NK-92 (cell line): ENCODE data around the gene CCDC12.

Experiments
- DNase-seq: peaks from one replicate; lab custom pipeline; 2025; ENCODE audit not compliant: unreplicated experiment; lab: John Stamatoyannopoulos, UW

Gene CCDC12

DNA sequence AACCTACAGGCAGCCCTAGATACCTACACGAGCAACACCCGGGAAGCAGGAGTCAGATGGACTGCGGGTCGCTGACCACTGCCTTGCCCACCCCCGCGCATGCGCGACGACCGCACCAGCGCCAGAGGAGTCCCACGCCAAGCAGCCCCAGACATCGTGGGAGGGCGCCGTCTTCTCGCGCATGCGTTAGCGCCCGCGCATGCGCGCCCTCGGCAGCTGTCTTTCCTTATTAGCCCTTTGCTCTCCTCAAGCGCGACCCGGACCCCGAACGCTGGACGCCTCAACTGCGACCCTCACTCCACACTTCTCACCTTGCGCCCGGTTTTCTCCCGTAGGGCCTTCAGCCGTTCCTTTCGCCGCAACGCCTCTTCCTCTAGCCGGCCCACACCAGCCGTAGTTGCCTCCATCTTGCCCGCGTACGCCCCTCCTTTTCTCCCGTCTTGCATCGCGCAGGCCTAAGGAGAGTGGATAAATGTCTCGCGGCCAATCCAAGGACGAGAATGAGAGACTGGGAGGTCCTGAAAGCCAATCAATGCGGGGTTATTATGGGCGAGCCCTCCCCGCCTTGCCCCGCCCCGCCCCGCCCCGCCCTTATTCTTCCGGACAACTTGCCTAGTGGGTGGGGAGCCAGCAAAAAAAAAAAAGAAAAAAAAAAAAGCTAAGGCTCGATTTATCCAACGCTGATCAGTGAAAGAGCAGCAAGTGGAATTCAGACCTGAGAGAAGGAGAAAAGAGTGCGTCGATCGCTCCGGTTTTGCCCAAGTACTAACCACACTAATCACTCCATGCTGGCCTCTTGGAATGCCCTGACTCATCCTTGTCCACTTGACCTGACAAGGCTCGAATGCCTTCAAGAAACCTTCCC is at the start of gene CCDC12:
Gene CCDC12 (minus strand): TSS at position 420 of the 865 bp plus-strand sequence. CDS start 13 bp downstream, at position 407.
- DNase-seq = peak; percentile 66

DNA sequence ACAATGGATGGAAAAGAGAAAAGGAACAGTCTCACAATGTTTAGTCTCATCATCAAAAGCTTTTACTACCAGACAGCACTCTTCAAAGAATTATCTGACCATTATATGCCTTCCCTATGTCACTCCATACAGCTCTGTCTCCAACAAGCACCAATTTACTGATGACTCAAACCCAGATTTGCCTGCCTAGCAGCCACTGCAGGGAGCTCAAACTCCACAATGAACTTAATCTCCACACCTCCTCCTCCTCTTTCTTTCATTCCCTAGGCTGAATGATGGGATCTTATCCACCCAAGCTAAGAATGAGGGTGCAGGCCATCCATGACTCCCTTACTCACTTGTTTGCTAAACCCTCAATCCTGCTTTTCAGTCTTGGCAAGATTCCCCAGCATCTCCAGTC is 48.4 kb upstream of the CCDC12 start:
- DNase-seq = no peak

DNA sequence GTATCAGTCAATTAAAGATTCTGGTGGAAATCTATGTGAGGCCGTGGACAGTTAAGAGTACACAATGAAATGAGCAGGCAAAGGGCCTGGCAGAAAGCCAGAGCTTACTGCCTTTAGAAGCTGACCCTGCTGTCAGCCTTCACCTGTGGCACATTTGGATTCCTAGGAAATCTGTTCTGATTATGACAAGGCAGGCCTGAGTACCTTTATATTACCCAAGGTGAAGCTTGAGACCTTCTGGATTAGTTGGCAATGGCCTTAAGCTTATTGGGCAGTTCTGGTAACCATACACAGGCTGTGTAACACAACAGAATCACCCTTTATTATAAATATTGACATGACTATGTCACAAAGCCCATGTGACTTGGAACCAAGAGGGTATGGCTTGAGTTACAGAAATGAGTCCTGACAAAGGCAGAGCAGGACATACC is 46.1 kb upstream of the CCDC12 start:
- DNase-seq = no peak

DNA sequence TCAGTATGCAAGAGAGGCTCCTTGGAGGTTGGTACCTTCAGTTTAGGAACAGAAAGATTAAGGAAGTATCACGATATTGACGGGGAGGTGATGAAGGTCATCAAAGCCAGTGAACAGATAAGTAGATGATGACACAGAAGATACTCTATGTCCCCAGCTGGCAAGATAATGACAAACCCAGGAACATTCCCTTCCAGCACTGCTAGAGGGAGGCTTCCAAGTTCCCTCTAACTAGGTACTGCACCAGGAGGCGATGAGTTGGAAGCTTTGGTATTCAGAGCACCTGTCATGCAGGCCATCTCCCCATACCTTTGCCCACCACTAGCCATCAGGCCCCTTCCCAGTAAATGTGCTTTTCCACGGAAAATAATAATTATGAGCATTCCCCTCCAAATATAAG is 43.8 kb upstream of the CCDC12 start:
- no peak for DNase-seq

DNA sequence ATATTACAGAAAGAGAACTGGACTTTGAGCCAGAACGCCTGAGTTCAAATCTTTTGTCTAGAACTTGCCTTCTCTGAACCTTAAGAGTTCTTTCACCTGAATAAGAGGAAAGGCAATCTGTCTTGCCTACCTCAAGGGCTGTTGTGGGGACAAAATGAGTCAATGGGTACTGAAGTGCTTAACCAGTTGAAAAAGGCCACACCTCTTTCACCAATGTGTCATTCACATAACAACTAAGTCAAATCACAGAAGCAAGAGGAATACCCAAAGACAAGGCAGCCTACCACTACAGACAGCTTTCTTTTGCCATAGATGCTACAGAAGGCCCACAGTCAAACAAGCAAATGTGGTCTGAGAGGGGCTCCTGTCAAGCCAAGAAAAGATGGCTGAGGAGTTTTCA is 42.7 kb upstream of the CCDC12 start:
- DNase-seq = no peak

DNA sequence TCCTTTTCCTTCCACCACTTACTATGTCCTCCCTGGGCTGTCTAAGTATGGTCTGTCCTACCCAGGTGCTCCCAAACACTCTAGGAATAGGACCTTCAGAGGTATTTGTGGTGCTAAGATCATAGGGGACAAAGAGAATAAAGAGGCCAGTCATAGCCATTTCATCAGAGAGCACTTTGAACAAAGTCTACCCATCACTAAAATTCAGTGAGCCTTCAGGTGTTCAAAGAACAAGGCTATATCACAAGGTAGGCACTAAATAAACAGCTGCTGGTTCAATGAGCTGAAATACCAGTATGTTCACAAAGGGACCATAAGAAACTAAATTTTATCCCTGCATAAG is 41.7 kb upstream of the CCDC12 start:
- no peak for DNase-seq

DNA sequence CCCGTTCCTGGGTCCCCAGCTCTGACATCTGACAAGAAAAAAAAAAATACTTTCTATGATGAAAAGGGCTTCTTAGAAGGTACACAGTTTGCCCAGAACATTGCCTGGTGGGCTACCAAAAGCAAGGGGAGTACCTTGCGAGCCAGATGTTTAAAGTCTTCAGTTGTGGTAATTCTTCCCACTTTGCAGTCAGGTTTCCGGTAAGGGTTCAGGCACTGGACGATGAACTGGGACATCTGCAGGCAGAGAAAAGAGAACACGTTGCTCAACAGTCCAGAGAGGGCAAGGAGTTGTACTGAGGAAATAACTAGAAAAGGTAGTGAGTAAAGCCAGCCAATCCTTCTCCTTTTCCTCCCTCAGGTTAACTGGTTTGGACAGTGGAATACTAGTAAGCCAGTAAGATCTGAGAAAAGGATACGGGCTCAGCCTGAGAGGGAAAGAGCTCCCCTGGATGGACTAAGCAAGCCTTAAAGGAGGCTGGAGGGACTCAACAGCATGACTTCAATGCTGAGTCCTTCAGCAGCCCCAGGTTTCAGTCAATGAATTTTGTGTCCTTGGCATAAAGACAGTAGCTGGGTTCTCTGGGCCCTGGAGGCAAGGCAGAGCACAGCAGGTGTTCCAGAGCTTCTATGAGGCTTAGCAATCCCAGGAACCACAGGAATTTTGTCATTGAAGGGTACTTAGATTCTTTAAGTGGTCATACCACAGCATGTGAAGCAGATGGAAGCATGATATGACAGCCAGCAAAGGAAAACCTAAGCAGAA is 41.1 kb upstream of the CCDC12 start:
- no peak for DNase-seq

DNA sequence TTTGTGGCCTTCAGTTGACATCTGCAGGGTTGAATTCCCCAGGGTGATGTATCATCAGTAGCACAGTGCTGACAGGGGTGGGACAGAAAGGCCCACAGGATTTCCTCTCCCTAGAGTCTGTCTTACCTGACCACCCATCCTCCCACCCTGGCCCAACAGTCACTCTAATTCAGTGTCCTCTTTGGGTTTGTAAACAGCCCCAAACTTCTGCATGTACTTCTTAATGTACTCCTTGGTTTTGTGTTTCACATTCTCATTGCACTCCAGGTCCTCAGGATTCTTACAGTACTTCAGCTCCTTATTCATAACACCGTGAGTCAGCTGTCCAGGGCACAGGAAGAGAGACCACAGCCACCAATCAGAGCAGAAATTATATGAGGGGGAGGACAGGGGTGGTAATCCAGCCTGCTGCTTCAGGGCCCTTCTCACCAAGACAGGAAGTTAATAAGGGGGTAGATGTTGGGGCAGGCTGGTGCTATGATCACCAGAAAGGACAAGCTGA is 40.4 kb upstream of the CCDC12 start:
- DNase-seq = no peak

DNA sequence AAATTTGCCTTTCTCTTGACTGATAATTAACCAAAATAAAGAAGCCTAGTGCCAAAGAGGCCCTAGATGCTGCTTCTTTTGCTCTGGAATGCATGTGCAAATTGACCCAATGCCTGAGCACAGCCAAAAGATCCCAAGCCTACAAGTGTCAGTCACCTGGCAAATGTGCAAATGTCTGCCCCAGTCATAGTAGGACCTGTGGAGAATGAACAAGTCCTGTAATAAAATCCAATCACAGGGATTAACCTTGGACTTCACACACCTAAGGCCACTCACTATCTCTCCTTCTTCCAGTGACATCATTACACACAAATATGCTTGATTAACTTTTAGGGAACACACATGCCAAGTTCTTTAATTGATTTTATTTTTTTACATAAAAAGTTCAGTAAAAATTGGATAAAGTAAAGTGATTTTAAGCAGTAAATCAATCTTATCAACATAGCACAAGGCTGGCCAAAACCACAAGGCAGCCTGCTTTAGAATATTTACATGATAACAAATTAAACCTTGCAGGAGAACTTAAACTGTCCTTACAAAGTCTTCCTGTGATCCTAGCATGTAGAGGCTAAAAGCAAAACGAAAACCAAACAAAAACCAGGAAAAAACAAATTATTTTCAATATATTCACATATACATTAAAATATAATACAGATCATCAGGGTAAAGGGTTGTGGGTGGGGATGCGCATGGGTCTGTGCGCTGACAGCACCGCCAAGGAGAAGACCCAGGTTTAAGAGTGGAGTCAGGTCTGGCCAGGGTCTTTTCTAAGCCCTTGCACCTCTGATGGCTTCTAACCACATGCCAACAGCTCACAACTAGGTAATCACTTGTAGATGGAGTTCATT is 39.8 kb upstream of the CCDC12 start:
- DNase-seq = no peak

DNA sequence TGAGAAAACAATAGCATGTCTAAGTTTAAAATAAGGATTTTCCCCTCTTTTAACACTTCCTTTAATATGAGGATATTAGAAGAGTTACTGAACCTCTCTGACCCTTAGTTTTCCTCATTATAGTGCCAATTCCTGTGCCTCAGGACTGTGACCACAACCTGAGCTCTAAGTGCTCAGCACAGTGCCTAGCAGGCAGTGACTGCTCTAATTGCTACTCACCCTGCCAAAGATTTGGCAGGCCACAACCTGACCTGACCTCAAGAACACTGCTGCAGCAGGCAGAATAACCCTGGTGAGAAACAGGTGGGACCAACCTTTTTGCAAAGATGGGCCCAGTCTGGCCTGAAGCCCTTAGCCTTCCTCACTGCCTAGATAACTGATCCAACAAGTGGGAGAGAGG is 38.6 kb upstream of the CCDC12 start:
- DNase-seq = no peak

DNA sequence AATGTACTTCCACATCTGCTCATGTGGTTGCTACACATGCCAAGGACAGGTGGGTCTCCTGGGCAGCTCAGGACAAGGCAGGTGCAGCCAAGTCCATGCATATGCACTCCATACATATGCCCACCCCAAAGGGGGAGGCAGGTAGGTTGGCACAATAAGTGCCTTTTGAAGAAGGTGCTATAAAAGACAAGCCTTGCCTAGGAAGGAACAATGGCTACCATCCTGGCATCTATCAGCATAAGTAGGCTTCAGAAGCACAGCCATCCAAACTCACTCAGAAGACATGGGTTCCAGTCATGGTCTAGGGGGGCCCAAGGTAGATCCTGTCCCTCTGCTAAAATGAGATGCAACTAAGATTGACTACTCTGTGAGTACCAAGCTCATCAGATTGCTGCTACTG is 37.5 kb upstream of the CCDC12 start:
- no peak for DNase-seq

DNA sequence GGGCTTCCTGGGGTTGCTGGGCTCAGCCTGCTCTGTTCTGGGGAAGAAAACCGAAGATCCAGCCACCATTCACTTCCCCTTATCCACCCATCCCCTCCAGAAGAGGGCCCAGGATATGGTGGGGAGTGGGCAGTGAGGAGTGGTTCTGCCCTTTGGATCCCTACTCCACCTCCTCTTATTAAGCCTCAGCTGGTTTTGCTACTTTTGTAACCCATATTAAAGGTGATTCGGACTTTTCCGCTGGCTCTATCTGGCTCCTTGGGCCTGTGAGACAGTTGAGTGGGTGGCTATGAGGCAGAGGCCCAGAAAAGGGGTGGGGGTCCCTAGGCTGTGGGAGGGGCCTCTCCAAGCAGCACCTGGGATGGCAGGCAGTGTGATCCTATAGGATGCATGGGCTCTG is 36.7 kb upstream of the CCDC12 start:
- no peak for DNase-seq

DNA sequence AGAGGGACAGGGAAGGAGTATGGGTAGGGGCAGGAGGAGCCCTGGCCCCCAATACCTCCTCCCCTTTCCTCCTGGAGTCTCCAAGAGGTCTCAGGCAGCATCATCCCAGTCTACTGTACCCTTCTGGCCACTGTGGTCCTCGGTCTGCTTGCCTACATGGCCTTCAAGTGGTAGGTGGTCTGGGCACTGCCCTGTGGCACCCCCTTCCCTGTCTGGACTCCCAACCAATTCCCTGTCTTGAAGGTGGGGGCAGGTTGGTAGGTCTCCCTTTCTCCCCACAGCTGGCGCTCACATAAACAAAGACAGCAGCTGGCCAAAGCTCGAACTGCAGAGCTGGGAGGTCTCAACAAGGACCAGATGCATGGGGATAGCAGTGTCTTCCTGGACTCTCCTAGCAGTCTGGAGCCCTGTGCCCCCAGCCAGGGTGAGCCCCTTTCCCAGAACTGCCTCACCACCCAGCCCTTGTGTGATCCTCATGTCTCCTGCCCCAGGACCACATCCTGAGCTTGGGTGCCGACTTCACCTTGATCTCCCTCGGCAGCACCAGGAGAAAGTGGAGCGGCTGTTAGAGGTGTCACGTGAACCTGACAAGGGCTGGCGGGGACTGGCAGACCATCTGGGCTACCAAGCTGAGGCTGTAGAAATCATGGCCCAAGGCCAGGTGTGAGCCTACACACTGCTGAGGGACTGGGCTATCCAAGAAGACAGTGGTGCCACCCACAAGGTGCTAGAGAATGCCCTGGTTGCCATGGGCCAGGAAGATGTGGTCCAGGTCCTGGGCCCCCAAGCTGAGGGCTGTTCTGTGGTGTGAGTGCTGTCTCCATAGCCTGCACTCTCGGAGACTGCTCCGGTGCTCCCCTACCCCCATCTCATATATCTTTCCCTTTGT is 36.0 kb upstream of the CCDC12 start:
- DNase-seq = no peak

DNA sequence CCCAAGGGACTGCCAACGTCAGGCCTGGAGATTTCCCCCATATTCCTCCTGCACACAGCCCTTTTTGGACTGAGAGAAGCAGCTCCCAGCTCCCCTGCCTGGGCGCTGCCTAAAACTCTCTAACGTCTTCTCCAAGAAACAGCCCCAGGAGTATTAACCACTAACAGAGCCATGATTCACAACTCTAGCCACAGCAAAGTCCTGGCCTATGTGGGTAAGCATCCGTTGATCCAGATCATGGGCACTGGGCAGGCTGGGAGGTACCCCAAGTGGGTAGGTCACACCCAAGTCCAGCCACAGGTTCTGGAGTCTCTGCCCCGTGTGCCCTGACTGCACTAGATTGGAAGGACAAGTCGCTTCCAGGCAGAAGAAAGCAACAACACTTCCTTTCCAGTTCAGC is 34.8 kb upstream of the CCDC12 start:
- DNase-seq = no peak

DNA sequence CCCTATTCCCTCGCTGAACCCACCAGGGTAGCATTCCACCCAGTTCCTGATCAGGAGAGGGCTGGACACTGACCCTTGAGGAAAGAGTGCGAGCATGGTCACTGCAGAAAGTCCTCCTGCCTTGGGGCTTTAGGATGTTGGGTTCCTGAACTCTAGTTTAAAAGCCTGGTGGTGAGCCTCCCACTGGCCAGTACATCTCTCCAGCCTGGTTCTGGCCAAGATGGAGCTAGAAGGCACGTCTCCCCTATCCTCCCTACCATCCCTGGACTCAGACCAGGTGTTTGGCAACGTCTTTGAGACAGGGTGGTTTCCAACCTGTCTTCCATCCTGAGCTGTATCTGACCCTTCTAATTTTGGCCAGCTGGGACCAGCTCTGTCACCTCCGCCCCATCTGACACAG is 34.4 kb upstream of the CCDC12 start:
- no peak for DNase-seq

DNA sequence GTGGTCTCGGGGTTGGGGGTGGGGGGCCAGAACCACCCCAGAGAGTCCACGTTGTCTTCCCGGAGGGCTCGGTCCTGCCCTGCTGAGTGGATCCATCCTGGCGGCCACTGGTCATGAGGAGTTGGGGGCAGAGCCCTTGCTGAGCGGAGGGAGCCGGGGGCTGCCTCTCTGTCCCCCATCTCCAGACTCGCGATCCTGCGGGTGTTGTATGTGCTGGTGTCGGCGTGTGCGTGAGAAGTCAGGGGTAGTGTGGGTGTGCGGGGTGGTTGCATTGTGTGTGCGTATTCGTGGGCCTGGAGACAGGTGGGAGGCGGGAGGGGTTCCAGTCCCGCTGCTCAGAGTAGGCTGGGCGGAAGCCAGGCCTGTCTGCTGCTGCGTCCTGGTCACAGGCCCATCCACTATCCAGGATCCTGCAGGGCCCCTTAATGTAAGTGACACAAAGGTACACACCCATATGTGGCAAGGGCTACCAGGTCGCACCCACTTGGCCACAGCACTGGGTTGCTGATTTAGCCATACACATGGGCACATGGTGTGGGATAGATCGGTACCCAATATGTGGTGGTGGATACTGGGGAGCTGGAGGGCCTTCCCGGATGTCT is 33.7 kb upstream of the CCDC12 start:
- DNase-seq = no peak

DNA sequence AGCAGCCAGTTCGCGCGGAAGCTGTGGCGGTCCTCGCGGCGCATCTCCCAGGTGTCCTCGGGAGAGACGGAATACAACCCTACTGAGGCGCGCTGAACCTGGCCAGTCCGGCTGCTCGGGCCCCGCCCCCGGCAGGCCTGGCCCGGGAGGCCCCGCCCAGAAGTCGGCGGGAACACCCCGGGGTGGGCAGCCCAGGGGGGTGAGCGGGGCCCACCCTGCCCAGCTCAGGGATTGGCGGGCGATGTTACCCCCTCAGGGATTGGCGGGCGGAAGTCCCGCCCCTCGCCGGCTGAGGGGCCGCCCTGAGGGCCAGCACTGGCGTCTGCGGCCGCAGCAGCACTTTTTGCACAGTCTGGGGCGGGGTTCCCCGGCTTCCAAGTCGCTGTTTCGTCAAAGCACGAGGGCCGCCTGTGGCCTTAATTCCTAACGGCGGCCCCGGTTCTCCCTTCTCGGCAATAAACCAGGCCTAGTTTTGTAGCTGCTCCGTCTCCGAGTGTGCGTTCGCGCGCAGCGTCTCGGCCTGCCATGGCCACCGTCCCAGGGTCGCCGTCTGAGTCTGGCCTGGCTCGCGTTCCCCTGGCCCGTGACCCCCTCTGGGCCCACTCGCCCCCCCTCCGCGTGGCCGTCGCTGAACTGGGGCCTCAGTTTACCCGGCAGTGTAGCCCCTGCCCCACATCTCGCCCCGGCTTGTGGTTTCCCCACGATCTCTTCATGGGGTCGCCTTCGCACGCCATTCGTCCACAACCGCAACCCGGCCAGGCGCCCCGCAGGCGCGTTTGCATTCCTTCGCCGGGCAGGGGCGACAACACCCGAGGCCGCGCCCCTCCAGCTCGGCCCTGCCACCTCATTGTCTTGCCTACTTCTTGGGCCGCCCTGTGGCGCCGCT is 32.9 kb upstream of the CCDC12 start:
- no peak for DNase-seq

DNA sequence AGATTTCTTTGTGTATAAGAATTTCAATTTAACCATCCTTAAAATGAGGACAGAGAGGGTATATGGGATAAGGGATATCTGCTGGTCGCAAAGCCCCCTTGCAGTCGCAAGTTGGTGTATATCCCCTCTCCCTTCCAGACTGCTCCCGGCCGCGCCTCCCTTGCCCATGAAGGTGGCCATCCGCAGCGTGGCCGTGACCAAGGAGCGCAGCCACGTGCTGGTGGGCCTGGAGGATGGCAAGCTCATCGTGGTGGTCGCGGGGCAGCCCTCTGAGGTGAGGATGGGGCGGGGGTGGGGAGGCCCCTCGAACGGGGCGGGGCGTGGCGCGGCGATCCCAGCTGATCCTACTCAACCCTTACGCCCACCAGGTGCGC is 32.3 kb upstream of the CCDC12 start:
- no peak for DNase-seq

DNA sequence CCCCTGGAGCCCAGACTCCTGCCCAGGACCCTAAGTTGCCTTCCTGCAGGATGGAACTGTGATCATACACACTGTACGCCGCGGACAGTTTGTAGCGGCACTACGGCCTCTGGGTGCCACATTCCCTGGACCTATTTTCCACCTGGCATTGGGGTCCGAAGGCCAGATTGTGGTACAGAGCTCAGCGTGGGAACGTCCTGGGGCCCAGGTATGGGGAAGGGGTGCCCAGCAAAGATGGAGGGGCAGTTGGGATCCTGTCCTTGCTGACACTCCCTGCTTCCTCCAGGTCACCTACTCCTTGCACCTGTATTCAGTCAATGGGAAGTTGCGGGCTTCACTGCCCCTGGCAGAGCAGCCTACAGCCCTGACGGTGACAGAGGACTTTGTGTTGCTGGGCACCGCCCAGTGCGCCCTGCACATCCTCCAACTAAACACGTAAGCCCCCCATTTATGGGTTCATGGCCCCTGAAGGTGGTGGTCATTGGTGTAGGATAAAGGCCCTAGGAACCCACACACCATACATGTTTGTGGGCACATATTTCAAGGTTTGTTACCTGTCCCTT is 31.8 kb upstream of the CCDC12 start:
- DNase-seq = no peak
